HepG2 (cell line): ENCODE measurements around the gene CNOT1.

Source experiments
- ELF4 ChIP-seq: sonication (generic); formaldehyde crosslinking; IDR thresholded peaks from 2 replicates; pipeline ENCODE4 v1.5.0; 2020; ENCODE audit warnings: missing genetic modification reagents, mild to moderate bottlenecking, moderate library complexity, borderline replicate concordance
- SAFB2 ChIP-seq: sonication (generic); formaldehyde crosslinking; IDR thresholded peaks from 2 replicates; pipeline ENCODE4 v1.5.1; 2020; ENCODE audit warnings: missing genetic modification reagents, low read depth, mild to moderate bottlenecking, borderline replicate concordance
- ZFX ChIP-seq: sonication (generic); formaldehyde crosslinking; IDR thresholded peaks from 2 replicates; pipeline ENCODE4 v1.4.0; 2020; ENCODE audit warnings: mild to moderate bottlenecking, low read depth, missing genetic modification reagents, moderate library complexity

GRCh38 chr16:58508671-58509251, 120.9 kb downstream of the CNOT1 start:
- TF ChIP-seq ZFX (CRISPR knock-in tag) (no peak), ELF4 (CRISPR knock-in tag) (no peak), SAFB2 (CRISPR knock-in tag) (no peak)
